SHP77 (cell line): ENCODE measurements around the gene PCBP3.

ENCODE experiments used
- DNase-seq, 2 experiments: peaks; one replicate each; lab custom pipeline; 2025; lab: John Stamatoyannopoulos, UW

PCBP3 gene

DNA sequence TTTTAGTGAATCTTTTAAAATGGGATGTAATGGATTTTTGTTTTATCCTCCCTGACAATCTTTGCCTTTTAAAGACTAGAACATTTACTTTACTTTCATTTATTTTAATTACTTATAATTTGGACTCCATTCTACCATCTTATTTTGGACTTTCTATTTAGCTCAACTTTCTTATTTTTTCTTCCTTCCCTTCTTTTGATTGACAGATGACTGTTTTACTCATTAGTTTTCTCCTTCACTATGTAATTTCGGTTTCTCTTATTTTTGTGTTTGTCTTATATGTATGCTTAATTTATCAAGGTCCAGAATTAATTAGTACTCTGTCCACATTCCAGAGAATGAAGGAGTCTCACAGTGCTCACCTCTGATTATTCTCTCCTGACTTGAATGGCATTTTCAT is 109.9 kb downstream of the PCBP3 start:
- no peak for DNase-seq

DNA sequence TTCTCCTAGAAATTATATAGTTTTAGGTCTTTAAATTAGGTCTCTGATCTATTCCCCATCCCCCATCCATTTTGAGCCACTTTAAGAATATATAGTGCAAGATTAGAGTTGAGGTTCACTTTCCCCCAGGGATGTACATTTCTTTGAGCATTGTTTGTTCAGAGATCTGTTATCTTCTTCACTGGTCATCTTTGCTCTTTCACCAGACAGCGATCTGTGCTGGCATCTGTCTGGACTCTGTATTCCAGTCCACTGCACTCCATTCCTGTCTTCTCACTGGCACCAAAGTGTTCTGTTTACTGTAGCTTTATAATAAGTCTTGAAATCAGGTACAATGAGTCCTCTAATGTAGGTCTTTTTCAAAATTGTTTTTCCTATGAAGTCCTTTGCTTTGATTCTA is 112.5 kb downstream of the PCBP3 start:
- no peak for DNase-seq

GRCh38 chr21:45756669-45757068 is 113.1 kb downstream of the PCBP3 start:
- no peak for DNase-seq

DNA sequence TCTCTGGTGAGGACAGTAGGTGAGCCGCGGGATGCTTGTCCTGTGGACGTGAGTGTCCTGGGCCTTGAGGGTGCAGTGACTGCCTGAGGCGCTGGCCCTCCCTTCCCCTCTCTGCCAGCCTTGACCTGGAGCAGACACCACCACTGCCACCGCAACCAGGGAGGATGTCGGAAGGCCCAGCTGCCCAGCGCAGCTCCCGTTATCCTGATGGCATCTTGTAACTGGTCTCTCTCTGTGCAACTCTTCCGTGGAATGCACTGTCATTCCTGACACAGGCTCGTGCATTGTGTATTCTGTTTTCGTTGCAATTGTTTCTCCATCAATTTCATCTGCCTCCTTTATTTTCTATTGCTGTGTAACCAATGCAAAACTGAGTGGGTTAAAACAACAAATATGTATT is 118.2 kb downstream of the PCBP3 start:
- no peak for DNase-seq

DNA sequence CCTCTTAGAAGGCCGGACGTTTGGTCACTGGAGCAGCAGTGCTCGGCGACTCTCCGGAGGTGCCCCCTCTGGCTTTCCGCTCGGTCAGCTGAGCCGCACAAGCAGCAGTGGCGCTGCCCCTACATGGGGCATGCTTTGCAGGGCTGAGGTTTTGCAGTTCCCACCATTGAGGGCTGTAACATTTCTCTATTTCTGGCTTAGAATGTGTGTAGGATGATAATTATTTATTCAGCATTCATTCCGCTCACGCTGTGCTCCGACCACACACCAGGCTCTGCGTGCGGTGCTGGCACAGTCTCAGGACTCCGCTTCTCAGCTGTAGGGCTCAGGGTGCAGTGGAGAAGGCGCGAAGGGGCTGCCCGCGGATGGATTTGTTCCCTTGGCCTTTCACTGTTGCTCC is 119.5 kb downstream of the PCBP3 start:
- no peak for DNase-seq

DNA sequence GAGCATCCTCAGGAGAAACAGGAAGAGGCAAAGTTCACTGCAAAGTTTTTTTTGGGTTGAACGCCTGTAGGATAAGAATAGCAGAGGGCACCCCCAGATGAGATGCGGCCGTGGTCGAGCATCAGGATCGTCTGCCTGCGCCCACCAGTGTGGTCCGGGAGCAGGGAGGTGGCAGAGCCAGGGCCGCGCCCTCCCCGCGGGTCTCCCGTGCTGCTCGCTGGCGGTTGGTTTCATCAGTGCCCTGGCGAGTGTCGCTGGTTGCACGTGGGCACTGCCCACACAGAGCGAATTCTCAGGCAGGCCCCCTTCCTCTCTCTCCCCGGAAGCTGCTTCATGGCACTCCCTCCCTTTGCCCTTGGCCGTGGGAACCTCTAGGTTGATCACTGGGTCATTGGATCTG is 120.0 kb downstream of the PCBP3 start:
- no peak for DNase-seq

GRCh38 chr21:45764792-45765191 is 121.3 kb downstream of the PCBP3 start:
- DNase-seq = no peak

DNA sequence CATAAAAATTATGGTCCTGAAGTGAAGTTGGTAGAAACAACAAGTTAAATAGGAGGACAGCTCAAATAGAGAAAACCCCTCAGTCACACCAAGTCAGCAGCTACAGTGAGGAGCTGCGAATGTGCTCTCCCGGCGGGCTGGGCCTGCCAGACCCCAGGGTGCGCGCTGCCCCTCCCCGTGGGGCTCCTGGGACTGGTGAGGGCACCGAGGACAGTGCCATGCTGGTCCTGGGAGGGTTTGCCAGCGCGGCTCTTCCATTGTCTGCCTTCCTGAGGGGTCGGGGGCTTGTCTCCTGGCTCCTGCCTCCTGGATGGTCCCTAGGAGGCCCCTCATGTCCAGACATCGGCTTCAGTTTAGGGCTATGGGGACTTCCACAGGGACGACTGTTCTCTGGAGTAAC is 121.8 kb downstream of the PCBP3 start:
- no peak for DNase-seq

- no peak for DNase-seq
Observed at GRCh38 chr21:45766055-45766454, 122.5 kb downstream of the PCBP3 start.

DNA sequence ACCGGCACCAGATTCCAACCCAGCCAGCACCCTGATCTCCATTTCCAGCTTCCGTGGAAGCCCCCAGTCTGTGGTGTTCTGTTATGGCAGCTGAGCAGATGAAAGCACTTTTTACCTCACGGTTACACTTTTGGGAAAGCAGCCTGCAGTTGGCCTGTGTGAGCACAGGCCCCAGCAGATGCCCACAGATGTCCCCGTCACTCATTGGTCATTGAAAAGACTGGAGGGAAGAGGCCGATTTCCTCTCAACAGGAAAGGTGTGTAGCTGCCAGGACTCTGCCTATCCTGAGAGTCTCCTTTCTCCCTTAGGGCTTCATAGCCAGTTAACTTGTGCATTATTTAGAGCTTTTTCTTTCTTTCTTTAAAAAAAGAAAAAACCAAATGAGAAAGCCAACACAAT is 123.0 kb downstream of the PCBP3 start:
- no peak for DNase-seq

- DNase-seq = no peak
Observed at GRCh38 chr21:45767071-45768006, 123.8 kb downstream of the PCBP3 start.

- DNase-seq = no peak
Observed at GRCh38 chr21:45768011-45768739, 124.7 kb downstream of the PCBP3 start.

- DNase-seq = peak in 1 of 2 experiments; percentile 6
Observed at GRCh38 chr21:45768740-45769048, 125.2 kb downstream of the PCBP3 start.

GRCh38 chr21:45769294-45769693 is 125.8 kb downstream of the PCBP3 start:
- DNase-seq = no peak

- DNase-seq = no peak
Observed at GRCh38 chr21:45769896-45770295, 126.4 kb downstream of the PCBP3 start.

DNA sequence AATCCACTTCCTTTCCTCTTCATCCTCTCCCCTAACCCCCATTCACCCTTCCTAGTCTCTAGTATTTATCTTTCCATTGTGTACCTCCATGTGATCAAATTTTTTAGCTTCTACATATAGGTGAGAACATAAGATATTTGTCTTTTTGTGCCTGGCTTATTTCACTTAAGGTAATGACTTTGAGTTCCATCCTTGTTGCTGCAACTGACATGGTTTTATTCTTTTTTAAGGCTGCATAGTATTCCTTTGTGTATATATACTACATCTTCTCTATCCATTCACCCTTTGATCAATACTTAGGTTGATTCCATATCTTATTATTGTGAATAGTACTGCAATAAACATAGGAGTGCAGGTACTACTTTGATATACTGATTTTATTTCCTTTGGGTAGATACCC is 128.7 kb downstream of the PCBP3 start:
- no peak for DNase-seq

- DNase-seq = no peak
Observed at GRCh38 chr21:45774291-45774690, 130.8 kb downstream of the PCBP3 start.

DNA sequence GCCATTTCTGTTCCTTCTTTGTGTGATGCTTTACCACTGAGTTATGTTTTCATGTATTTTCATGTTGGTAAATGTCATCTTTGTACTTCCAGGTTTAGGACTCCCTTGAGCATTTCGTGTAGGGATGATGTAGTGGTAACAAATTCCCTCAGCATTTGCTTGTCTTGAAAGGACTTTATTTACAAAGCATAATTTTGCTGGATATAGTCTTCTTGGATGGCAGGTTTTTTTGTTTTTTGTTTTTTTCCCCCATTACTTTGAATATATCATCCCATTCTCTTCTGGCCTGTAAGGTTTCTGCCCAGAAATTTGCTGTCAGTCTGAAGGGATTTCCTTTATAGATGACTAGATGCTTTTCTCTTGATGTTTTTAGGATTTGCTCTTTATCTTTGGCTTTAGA is 133.4 kb downstream of the PCBP3 start:
- no peak for DNase-seq

GRCh38 chr21:45778686-45779085 is 135.2 kb downstream of the PCBP3 start:
- no peak for DNase-seq

- no peak for DNase-seq
Observed at GRCh38 chr21:45779226-45779625, 135.7 kb downstream of the PCBP3 start.

- DNase-seq = no peak
Observed at GRCh38 chr21:45780647-45781046, 137.1 kb downstream of the PCBP3 start.

GRCh38 chr21:45781741-45782140 is 138.2 kb downstream of the PCBP3 start:
- DNase-seq = no peak

- no peak for DNase-seq
Observed at GRCh38 chr21:45786660-45787059, 143.1 kb downstream of the PCBP3 start.

GRCh38 chr21:45787371-45787770 is 143.8 kb downstream of the PCBP3 start:
- no peak for DNase-seq
